ENCODE measurements around the gene TRAPPC6A. TPM values are rescaled to one million over a fixed set of nuclear protein-coding genes. Genes with fewer than 3 reads are reported as not detected.
A peak's percentile ranks its signal among the peaks of the same experiment; 100 is the strongest.

Gene TRAPPC6A
- total and polyA plus RNA-seq, 2 experiments from 2014 or later: 29.4 to 74.7 TPM

- Histone ChIP-seq H3K9me2 (ENCODE audit: insufficient read depth) (no peaks in the 10 kb centered on the region), H3K4me1 (ENCODE audit: insufficient read depth) (no peaks in the 10 kb centered on the region), H3K27me3 (ENCODE audit: insufficient read depth) (no peaks in the 10 kb centered on the region), H3K36me3 (ENCODE audit: insufficient read depth) (no peaks in the 10 kb centered on the region), H2AFZ (no peak overlapping the region), H3F3A (replicated peaks; ENCODE audit: low read depth) (no peaks in the 10 kb centered on the region), H4K20me1 (replicated peaks; ENCODE audit: insufficient read depth) (no peaks in the 10 kb centered on the region), H3K79me2 (replicated peaks; ENCODE audit: insufficient read depth) (no peaks in the 10 kb centered on the region), H3K4me2 (no peak overlapping the region), H3K27ac (ENCODE audit: low read depth) (no peak overlapping the region), H3K4me3 (no peak overlapping the region)
- Mint-ChIP-seq H3K4me3 (no peak overlapping the region), H3K9me3 (no peaks in the 10 kb centered on the region; the same call in 2 of the 3 replicates), H3K27ac (no peak overlapping the region), H3K36me3 (ENCODE audit: low read depth) (no peaks in the 10 kb centered on the region), H3K4me1 (no peaks in the 10 kb centered on the region; the same call in 2 of the 3 replicates), H3K27me3 (ENCODE audit: insufficient read depth, low read depth, poor library complexity) (peaks cover 8% of the 10 kb centered on the region)
- DNase-seq (ENCODE audit: low spot score): peak; percentile 83
- ATAC-seq: peak; percentile 96
- TF ChIP-seq EZH2phosphoT487 (IDR thresholded peaks at IDR 0.05; ENCODE audit: unreplicated experiment): no peak
- no peak for TF ChIP-seq STAT1 (IDR thresholded peaks at IDR 0.05; ENCODE audit: unreplicated experiment)
- TF ChIP-seq CTCF (conservative IDR thresholded peaks at IDR 0.05; ENCODE audit: low read depth in 2 of 2): peak; percentile 73 to 94
- no peak for TF ChIP-seq POLR2AphosphoS5 (IDR thresholded peaks at IDR 0.05; ENCODE audit: low read depth)
- TF ChIP-seq ZNF114 (CRISPR knock-in tag; IDR thresholded peaks at IDR 0.05): no peak
- TF ChIP-seq, protein P1, sequence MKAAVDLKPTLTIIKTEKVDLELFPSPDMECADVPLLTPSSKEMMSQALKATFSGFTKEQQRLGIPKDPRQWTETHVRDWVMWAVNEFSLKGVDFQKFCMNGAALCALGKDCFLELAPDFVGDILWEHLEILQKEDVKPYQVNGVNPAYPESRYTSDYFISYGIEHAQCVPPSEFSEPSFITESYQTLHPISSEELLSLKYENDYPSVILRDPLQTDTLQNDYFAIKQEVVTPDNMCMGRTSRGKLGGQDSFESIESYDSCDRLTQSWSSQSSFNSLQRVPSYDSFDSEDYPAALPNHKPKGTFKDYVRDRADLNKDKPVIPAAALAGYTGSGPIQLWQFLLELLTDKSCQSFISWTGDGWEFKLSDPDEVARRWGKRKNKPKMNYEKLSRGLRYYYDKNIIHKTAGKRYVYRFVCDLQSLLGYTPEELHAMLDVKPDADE (IDR thresholded peaks at IDR 0.05): no peak
These were observed 22.5 kb upstream of the TRAPPC6A start for GRCh38 chr19:45200568-45200967.

DNA sequence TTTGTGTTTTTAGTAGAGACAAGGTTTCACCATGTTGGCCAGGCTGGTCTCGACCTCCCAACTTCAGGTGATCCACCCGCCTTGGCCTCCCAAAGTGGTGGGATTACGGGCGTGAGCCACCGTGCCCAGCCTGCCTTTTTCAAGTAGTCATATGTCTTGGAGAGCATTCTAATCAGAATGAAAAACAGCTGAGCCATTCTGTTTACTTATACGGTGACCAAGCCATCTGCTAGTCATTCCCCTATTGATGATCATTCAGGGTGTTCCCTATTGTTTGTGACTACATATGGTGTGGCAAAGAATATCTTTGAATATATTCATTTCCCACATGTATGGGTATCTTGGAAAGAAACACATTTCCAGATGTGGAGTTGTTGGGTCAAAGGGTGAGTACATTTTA, 17.7 kb upstream of the TRAPPC6A start:
- Mint-ChIP-seq H3K4me1 (no peaks in the 10 kb centered on the region), H3K27me3 (ENCODE audit: insufficient read depth, low read depth, poor library complexity) (peaks cover 9% of the 10 kb centered on the region), H3K4me3 (no peak overlapping the region), H3K9me3 (no peaks in the 10 kb centered on the region; the same call in 2 of the 3 replicates), H3K27ac (no peak overlapping the region), H3K36me3 (ENCODE audit: low read depth) (no peaks in the 10 kb centered on the region)
- Histone ChIP-seq H4K20me1 (replicated peaks; ENCODE audit: insufficient read depth) (no peaks in the 10 kb centered on the region), H3F3A (replicated peaks; ENCODE audit: low read depth) (no peaks in the 10 kb centered on the region), H3K27ac (ENCODE audit: low read depth) (no peak overlapping the region), H3K36me3 (ENCODE audit: insufficient read depth) (no peaks in the 10 kb centered on the region), H2AFZ (no peak overlapping the region), H3K4me1 (ENCODE audit: insufficient read depth) (no peaks in the 10 kb centered on the region), H3K4me3 (no peak overlapping the region), H3K4me2 (no peak overlapping the region), H3K27me3 (ENCODE audit: insufficient read depth) (no peaks in the 10 kb centered on the region), H3K9me2 (ENCODE audit: insufficient read depth) (no peaks in the 10 kb centered on the region), H3K79me2 (replicated peaks; ENCODE audit: insufficient read depth) (no peaks in the 10 kb centered on the region)
- DNase-seq (ENCODE audit: low spot score) (no peak), ATAC-seq (no peak)
- TF ChIP-seq ZNF331 (CRISPR knock-in tag; IDR thresholded peaks at IDR 0.05; ENCODE audit: low read depth): no peak
- no peak for TF ChIP-seq CREB1 (CRISPR knock-in tag; IDR thresholded peaks at IDR 0.05; ENCODE audit: low read depth)
- no peak for TF ChIP-seq EZH2phosphoT487 (IDR thresholded peaks at IDR 0.05; ENCODE audit: unreplicated experiment)
- TF ChIP-seq, protein P2, sequence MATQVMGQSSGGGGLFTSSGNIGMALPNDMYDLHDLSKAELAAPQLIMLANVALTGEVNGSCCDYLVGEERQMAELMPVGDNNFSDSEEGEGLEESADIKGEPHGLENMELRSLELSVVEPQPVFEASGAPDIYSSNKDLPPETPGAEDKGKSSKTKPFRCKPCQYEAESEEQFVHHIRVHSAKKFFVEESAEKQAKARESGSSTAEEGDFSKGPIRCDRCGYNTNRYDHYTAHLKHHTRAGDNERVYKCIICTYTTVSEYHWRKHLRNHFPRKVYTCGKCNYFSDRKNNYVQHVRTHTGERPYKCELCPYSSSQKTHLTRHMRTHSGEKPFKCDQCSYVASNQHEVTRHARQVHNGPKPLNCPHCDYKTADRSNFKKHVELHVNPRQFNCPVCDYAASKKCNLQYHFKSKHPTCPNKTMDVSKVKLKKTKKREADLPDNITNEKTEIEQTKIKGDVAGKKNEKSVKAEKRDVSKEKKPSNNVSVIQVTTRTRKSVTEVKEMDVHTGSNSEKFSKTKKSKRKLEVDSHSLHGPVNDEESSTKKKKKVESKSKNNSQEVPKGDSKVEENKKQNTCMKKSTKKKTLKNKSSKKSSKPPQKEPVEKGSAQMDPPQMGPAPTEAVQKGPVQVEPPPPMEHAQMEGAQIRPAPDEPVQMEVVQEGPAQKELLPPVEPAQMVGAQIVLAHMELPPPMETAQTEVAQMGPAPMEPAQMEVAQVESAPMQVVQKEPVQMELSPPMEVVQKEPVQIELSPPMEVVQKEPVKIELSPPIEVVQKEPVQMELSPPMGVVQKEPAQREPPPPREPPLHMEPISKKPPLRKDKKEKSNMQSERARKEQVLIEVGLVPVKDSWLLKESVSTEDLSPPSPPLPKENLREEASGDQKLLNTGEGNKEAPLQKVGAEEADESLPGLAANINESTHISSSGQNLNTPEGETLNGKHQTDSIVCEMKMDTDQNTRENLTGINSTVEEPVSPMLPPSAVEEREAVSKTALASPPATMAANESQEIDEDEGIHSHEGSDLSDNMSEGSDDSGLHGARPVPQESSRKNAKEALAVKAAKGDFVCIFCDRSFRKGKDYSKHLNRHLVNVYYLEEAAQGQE (IDR thresholded peaks at IDR 0.05; ENCODE audit: unreplicated experiment): no peak
- TF ChIP-seq, protein P1 (IDR thresholded peaks at IDR 0.05): no peak
- no peak for TF ChIP-seq POLR2AphosphoS5 (IDR thresholded peaks at IDR 0.05; ENCODE audit: low read depth)
- no peak for TF ChIP-seq NANOG (IDR thresholded peaks at IDR 0.05; ENCODE audit: borderline replicate concordance)
- no peak for TF ChIP-seq STAT1 (IDR thresholded peaks at IDR 0.05; ENCODE audit: unreplicated experiment)
- TF ChIP-seq JUNB (IDR thresholded peaks at IDR 0.05; ENCODE audit: unreplicated experiment): no peak
- no peak for TF ChIP-seq CTCF (conservative IDR thresholded peaks at IDR 0.05; ENCODE audit: low read depth in 2 of 2)
- no peak for TF ChIP-seq ZNF114 (CRISPR knock-in tag; IDR thresholded peaks at IDR 0.05)
